ENCODE measurements around the gene MAX. TPM values are rescaled to one million over a fixed set of nuclear protein-coding genes. Genes with fewer than 3 reads are reported as not detected.

The MAX gene
- total and polyA plus RNA-seq, 2 donors from 2014 or later, result 48.9 to 89.4 TPM

GRCh38 chr14:65101631-65102440, 481 bp downstream of the MAX start:
- intact Hi-C loops (cut with DNase I), result no loop called here
- TF ChIP-seq CTCF (IDR thresholded peaks at IDR 0.05; ENCODE audit: borderline replicate concordance, extremely low read depth, insufficient read depth), result no peak
- no peak for FAIRE-seq

GRCh38 chr14:65100922-65101541, 1.3 kb downstream of the MAX start:
- no peak for TF ChIP-seq CTCF (IDR thresholded peaks at IDR 0.05; ENCODE audit: borderline replicate concordance, extremely low read depth, insufficient read depth)
- H3K36me3 ChIP-seq (ENCODE audit: control insufficient read depth in 2 of 3, insufficient read depth in 3 of 3, low read length in 3 of 3), result no peaks in the 10 kb centered on the region
- peak overlapping the region; percentile 55 to 91 (median 79) for H3K4me3 ChIP-seq (ENCODE audit: low read length in 3 of 3)
- H3K9ac ChIP-seq (ENCODE audit: low read length in 3 of 3), result peak overlapping the region; percentile 3 to 41 (median 13)
- intact Hi-C loops (cut with DNase I), result no loop called here
- peak overlapping the region in 1 of 2 donors; percentile 49 for H3K27ac ChIP-seq (ENCODE audit: low read depth in 2 of 2, low read length in 2 of 2)
- H3K4me1 ChIP-seq (ENCODE audit: control insufficient read depth in 2 of 3, insufficient read depth in 2 of 3, low read depth in 1 of 3, low read length in 3 of 3), result peaks cover 0 to 12% (median 9%) of the 10 kb centered on the region in 3 donors
- H3K27me3 ChIP-seq (ENCODE audit: control insufficient read depth, insufficient read depth, low read length), result peaks cover 4% of the 10 kb centered on the region
- FAIRE-seq (no peak), DNase-seq (no peak)
- H3K9me3 ChIP-seq (ENCODE audit: control insufficient read depth in 2 of 3, insufficient read depth in 1 of 3, low read length in 3 of 3), result no peaks in the 10 kb centered on the region

More at GRCh38 chr14:65101631-65102440, 481 bp downstream of the MAX start:
- H3K4me3 ChIP-seq (ENCODE audit: low read length in 3 of 3), result peak overlapping the region; percentile 60 to 91 (median 79)
- H3K36me3 ChIP-seq (ENCODE audit: control insufficient read depth in 2 of 3, insufficient read depth in 3 of 3, low read length in 3 of 3), result no peaks in the 10 kb centered on the region
- H3K9me3 ChIP-seq (ENCODE audit: control insufficient read depth in 2 of 3, insufficient read depth in 1 of 3, low read length in 3 of 3), result no peaks in the 10 kb centered on the region
- peaks cover 0 to 5% (median 4%) of the 10 kb centered on the region in 3 donors for H3K4me1 ChIP-seq (ENCODE audit: control insufficient read depth in 2 of 3, insufficient read depth in 2 of 3, low read depth in 1 of 3, low read length in 3 of 3)
- H3K9ac ChIP-seq (ENCODE audit: low read length in 3 of 3), result peak overlapping the region; percentile 58 to 82 (median 73)
- peak in 4 of 5 donors; percentile 30 to 85 (median 70) for DNase-seq
- peak overlapping the region; percentile 84 to 89 for H3K27ac ChIP-seq (ENCODE audit: low read depth in 2 of 2, low read length in 2 of 2)
- H3K27me3 ChIP-seq (ENCODE audit: control insufficient read depth, insufficient read depth, low read length), result peaks cover 4% of the 10 kb centered on the region

- peaks cover 3% of the 10 kb centered on the region for H3K27me3 ChIP-seq (ENCODE audit: control insufficient read depth, insufficient read depth, low read length)
- FAIRE-seq (peak; percentile 54), DNase-seq (no peak)
- peaks cover 0 to 13% (median 12%) of the 10 kb centered on the region in 3 donors for H3K4me1 ChIP-seq (ENCODE audit: control insufficient read depth in 2 of 3, insufficient read depth in 2 of 3, low read depth in 1 of 3, low read length in 3 of 3)
- intact Hi-C loops (cut with DNase I), result no loop called here
- peaks cover under 1 to 3% (median 3%) of the 10 kb centered on the region in 3 donors for H3K36me3 ChIP-seq (ENCODE audit: control insufficient read depth in 2 of 3, insufficient read depth in 3 of 3, low read length in 3 of 3)
- peak overlapping the region in 1 of 3 donors; percentile 36 for H3K9ac ChIP-seq (ENCODE audit: low read length in 3 of 3)
- H3K9me3 ChIP-seq (ENCODE audit: control insufficient read depth in 2 of 3, insufficient read depth in 1 of 3, low read length in 3 of 3), result no peaks in the 10 kb centered on the region
- H3K27ac ChIP-seq (ENCODE audit: low read depth in 2 of 2, low read length in 2 of 2), result peak overlapping the region in 1 of 2 donors; percentile 7
- H3K4me3 ChIP-seq (ENCODE audit: low read length in 3 of 3), result no peak overlapping the region
- no peak for TF ChIP-seq CTCF (IDR thresholded peaks at IDR 0.05; ENCODE audit: borderline replicate concordance, extremely low read depth, insufficient read depth)
These were observed 3.7 kb downstream of the MAX start for GRCh38 chr14:65098586-65098985.

All from kidney (tissue), 14 donors.